Loucy (cell line): ENCODE measurements around the gene MAML3.

ENCODE experiments used
- H2AFZ ChIP-seq: fragments of 200-600 bp; sonication (generic); 2 replicates; pipeline ENCODE4 v1.6.0; 2016; ENCODE audit warnings: antibody characterized with exemption, mild to moderate bottlenecking, low read length, moderate library complexity
- H3F3A ChIP-seq: fragments of 200-600 bp; 2 replicates; pipeline ENCODE4 v1.6.0; 2016; ENCODE audit warnings: antibody characterized with exemption, low read depth, mild to moderate bottlenecking
- H3K27me3 ChIP-seq: fragments of 200-600 bp; sonication (generic); 2 replicates; pipeline ENCODE4 v1.6.1; 2014; ENCODE audit warnings: low read length, mild to moderate bottlenecking; ENCODE audit not compliant: insufficient read depth, poor library complexity, severe bottlenecking
- H3K36me3 ChIP-seq: fragments of 200-600 bp; sonication (generic); 2 replicates; pipeline ENCODE4 v1.6.1; 2016; ENCODE audit warnings: low read length; ENCODE audit not compliant: insufficient read depth
- H3K4me1 ChIP-seq: fragments of 200-600 bp; sonication (generic); 2 replicates; pipeline ENCODE4 v1.5.1; 2014; ENCODE audit warnings: low read length, mild to moderate bottlenecking; ENCODE audit not compliant: insufficient read depth, poor library complexity, severe bottlenecking
- H3K4me2 ChIP-seq: fragments of 200-600 bp; sonication (generic); 2 replicates; pipeline ENCODE4 v1.6.0; 2014; ENCODE audit warnings: antibody characterized with exemption, low read length, low read depth, mild to moderate bottlenecking; ENCODE audit not compliant: poor library complexity, severe bottlenecking
- H3K4me3 ChIP-seq: fragments of 200-600 bp; sonication (generic); 2 replicates; pipeline ENCODE4 v1.5.1; 2014; ENCODE audit warnings: low read length, mild to moderate bottlenecking, mixed read lengths; ENCODE audit not compliant: poor library complexity, severe bottlenecking
- H3K79me2 ChIP-seq: fragments of 200-600 bp; sonication (generic); 2 replicates; pipeline ENCODE4 v1.6.1; 2014; ENCODE audit warnings: low read length; ENCODE audit not compliant: insufficient read depth
- H3K9ac ChIP-seq: fragments of 200-600 bp; sonication (generic); 2 replicates; pipeline ENCODE4 v1.6.0; 2014; ENCODE audit warnings: mild to moderate bottlenecking, low read depth, low read length, moderate library complexity; ENCODE audit not compliant: poor library complexity, severe bottlenecking
- H3K9me2 ChIP-seq: fragments of 200-600 bp; sonication (generic); replicated peaks from 2 replicates; pipeline ENCODE4 v1.6.1; 2016; ENCODE audit warnings: low read depth, low read length, mixed read lengths
- H3K9me3 ChIP-seq: fragments of 200-600 bp; sonication (generic); 2 replicates; pipeline ENCODE4 v1.6.1; 2014; ENCODE audit warnings: mild to moderate bottlenecking, antibody characterized with exemption, low read length, low read depth; ENCODE audit not compliant: insufficient read depth
- H4K20me1 ChIP-seq: fragments of 200-600 bp; sonication (generic); 2 replicates; pipeline ENCODE4 v1.6.0; 2014; ENCODE audit warnings: antibody characterized with exemption, low read length, mild to moderate bottlenecking; ENCODE audit not compliant: insufficient read depth, poor library complexity, severe bottlenecking
- EZH2phosphoT487 ChIP-seq: fragments of 200-600 bp; IDR thresholded peaks from 2 replicates; pipeline ENCODE4 v1.6.1; 2018; ENCODE audit warnings: antibody characterized with exemption, mild to moderate bottlenecking, moderate library complexity, borderline replicate concordance
- TF ChIP-seq, protein P1 (sequence below): fragments of 200-600 bp; sonication (generic); conservative IDR thresholded peaks from 2 replicates; pipeline ENCODE4 v1.5.1; 2014; ENCODE audit warnings: mild to moderate bottlenecking, antibody characterized with exemption, low read length

Gene MAML3

DNA sequence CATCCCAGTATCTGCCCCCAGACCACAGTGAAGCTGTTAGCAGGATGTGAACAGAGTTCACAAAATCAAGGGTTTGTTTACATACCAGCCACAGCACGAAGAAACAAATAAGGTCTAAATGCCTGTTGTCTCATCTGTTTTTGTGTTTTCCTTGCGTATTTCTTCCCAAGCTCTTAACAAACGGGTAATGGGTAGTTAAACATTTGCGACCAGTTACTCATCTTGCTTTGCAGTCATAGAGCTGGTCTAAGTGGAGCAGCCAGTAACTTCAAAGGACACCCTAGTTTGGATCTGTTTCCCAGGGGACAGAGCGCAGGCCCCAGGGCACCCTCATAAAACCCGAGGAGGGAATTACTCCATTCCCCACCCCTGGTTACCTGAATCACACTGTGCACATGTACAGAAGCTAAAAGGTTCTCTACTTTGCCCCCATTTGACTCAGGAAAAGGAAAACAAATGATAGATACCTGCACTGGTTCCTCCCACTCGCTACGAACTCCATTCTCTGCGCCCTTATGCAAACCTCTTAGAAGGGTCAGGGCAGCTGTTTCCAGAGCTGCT is 68.8 kb downstream of the MAML3 start:
- TF ChIP-seq, protein P1, sequence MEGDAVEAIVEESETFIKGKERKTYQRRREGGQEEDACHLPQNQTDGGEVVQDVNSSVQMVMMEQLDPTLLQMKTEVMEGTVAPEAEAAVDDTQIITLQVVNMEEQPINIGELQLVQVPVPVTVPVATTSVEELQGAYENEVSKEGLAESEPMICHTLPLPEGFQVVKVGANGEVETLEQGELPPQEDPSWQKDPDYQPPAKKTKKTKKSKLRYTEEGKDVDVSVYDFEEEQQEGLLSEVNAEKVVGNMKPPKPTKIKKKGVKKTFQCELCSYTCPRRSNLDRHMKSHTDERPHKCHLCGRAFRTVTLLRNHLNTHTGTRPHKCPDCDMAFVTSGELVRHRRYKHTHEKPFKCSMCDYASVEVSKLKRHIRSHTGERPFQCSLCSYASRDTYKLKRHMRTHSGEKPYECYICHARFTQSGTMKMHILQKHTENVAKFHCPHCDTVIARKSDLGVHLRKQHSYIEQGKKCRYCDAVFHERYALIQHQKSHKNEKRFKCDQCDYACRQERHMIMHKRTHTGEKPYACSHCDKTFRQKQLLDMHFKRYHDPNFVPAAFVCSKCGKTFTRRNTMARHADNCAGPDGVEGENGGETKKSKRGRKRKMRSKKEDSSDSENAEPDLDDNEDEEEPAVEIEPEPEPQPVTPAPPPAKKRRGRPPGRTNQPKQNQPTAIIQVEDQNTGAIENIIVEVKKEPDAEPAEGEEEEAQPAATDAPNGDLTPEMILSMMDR, result no peak
- no peak for TF ChIP-seq EZH2phosphoT487
- H3K4me2 ChIP-seq, result no peak overlapping the region
- no peak overlapping the region for H3K4me3 ChIP-seq
- no peaks in the 10 kb centered on the region for H3K27me3 ChIP-seq
- H4K20me1 ChIP-seq, result no peaks in the 10 kb centered on the region
- H2AFZ ChIP-seq, result no peak overlapping the region
- H3K9ac ChIP-seq, result no peak overlapping the region
- H3K9me3 ChIP-seq, result no peaks in the 10 kb centered on the region
- H3K79me2 ChIP-seq, result peaks cover 89% of the 10 kb centered on the region
- no peaks in the 10 kb centered on the region for H3F3A ChIP-seq
- no peaks in the 10 kb centered on the region for H3K9me2 ChIP-seq
- no peaks in the 10 kb centered on the region for H3K36me3 ChIP-seq
- peaks cover 53% of the 10 kb centered on the region for H3K4me1 ChIP-seq

DNA sequence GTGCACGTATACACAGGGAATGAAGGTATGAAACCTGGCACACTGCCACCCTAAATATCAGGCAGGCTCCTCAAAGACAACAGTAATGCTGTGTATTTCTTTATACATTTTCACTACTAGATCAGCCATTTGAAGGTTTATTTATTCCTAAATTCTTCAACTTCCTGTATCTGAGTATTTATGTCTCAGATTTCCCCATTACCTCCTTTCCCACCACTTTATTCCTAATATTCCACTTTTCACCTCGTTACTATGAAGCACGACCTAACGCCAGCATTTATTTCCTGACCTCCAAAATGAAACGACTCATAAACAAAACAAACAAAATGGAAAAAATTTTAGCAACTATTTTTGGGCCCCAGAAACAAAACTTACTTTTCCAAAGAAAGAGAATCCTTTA is 69.6 kb downstream of the MAML3 start:
- Histone ChIP-seq H3K4me2 (no peak overlapping the region), H3K36me3 (no peaks in the 10 kb centered on the region), H3K4me1 (peaks cover 59% of the 10 kb centered on the region), H3F3A (no peaks in the 10 kb centered on the region), H3K9me2 (no peaks in the 10 kb centered on the region), H2AFZ (no peak overlapping the region), H4K20me1 (no peaks in the 10 kb centered on the region), H3K4me3 (no peak overlapping the region), H3K9ac (no peak overlapping the region), H3K9me3 (no peaks in the 10 kb centered on the region), H3K79me2 (peaks cover 89% of the 10 kb centered on the region), H3K27me3 (no peaks in the 10 kb centered on the region)
- TF ChIP-seq EZH2phosphoT487, result no peak
- TF ChIP-seq, protein P1, result no peak

DNA sequence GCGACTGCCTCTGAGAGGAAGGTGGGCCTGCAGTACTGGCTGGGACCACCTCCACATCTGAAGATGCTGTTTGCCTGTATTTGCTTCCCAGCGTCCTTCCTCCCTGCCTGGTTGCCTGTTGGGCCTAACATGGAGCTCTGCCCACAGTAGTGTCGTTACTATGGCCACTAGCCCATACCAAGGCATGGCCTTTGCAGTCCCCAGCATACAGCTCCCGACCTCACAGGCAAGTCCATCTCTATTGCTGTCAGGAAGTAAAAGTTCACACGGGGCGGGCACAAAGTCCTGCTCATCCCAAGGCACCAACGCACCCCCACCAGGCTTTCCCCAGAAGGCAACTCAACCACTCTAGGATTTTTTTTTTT is 71.6 kb downstream of the MAML3 start:
- H3K79me2 ChIP-seq, result peaks cover 85% of the 10 kb centered on the region
- H3F3A ChIP-seq, result no peaks in the 10 kb centered on the region
- H2AFZ ChIP-seq, result no peak overlapping the region
- H3K27me3 ChIP-seq, result no peaks in the 10 kb centered on the region
- no peak for TF ChIP-seq EZH2phosphoT487
- TF ChIP-seq, protein P1, result no peak
- no peak overlapping the region for H3K4me2 ChIP-seq
- no peaks in the 10 kb centered on the region for H3K9me3 ChIP-seq
- H3K9ac ChIP-seq, result no peak overlapping the region
- peaks cover 68% of the 10 kb centered on the region for H3K4me1 ChIP-seq
- H3K36me3 ChIP-seq, result no peaks in the 10 kb centered on the region
- H4K20me1 ChIP-seq, result no peaks in the 10 kb centered on the region
- H3K4me3 ChIP-seq, result no peak overlapping the region
- no peaks in the 10 kb centered on the region for H3K9me2 ChIP-seq
